HFF-Myc (cell line): ENCODE results near the gene CCDC66.

Experiments used
- DNase-seq: peaks from one replicate; pipeline ENCODE4 v3.0.0-alpha.2; 2011; ENCODE audit warnings: low read depth; ENCODE audit errors: extremely low read depth
- H3K4me3 ChIP-seq: replicated peaks from 2 replicates; pipeline ENCODE4 v1.5.1; 2011; ENCODE audit warnings: low read depth, mild to moderate bottlenecking, control low read depth, low read length
- CTCF ChIP-seq: IDR thresholded peaks from 2 replicates; pipeline ENCODE4 v1.5.1; 2012; ENCODE audit warnings: mild to moderate bottlenecking, low read depth, low read length, control low read depth; ENCODE audit errors: missing control alignments

Gene CCDC66

GRCh38 chr3:56667973-56668579 lies 111.1 kb downstream of the CCDC66 start:
- no peak for DNase-seq
- no peak overlapping the region for H3K4me3 ChIP-seq
- TF ChIP-seq CTCF = no peak
